22Rv1 (cell line): ENCODE data around the gene CXCL14.

ENCODE experiments used
- ZFX ChIP-seq: fragments of 450-650 bp; IDR thresholded peaks from 2 replicates; pipeline ENCODE4 v1.6.1; 2017; ENCODE audit warnings: antibody characterized with exemption, borderline replicate concordance
- TF ChIP-seq, protein P1 (sequence below): fragments of 450-650 bp; IDR thresholded peaks from 2 replicates; pipeline ENCODE4 v1.5.1; 2017; ENCODE audit warnings: mild to moderate bottlenecking

DNA sequence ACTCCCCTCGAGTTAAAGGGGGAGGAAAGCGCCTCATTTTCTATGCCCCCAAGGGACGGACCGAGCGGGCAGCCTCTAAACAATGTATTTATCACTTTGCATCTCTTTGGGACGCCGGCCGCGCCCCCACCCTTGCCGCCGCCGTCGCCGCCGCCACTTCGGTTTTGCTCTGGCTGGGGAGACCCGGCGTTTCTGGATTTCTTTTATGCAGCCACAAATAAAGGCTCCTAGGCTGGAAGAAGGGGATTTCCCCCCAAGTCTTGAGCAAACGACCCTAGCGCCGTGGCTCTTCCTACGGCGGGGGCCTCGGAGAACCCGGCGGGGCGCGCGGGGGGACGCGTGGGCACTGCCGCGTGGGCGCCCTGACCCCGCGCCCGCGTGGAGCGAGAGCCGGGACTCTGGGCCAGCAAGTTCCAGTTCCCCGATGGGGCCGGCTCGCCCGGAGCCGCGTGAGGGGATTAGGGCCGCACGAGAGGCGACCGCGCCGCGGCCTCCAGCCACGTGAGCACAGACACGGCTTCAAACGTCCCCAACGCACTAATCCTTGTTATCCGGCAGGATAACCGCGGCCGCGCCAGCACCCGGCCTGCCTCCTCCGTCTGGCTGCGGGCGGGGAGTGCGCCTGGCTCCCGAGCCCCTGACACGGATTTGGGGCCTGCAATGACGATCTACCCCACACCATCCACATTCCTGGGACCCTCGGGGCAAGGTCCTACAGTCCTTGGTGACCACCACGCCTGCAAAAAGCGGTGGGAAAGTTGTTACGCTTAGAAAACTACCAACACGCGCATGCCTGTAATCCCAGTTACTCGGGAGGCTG lies 35.1 kb downstream of the CXCL14 start:
- TF ChIP-seq, protein P1, sequence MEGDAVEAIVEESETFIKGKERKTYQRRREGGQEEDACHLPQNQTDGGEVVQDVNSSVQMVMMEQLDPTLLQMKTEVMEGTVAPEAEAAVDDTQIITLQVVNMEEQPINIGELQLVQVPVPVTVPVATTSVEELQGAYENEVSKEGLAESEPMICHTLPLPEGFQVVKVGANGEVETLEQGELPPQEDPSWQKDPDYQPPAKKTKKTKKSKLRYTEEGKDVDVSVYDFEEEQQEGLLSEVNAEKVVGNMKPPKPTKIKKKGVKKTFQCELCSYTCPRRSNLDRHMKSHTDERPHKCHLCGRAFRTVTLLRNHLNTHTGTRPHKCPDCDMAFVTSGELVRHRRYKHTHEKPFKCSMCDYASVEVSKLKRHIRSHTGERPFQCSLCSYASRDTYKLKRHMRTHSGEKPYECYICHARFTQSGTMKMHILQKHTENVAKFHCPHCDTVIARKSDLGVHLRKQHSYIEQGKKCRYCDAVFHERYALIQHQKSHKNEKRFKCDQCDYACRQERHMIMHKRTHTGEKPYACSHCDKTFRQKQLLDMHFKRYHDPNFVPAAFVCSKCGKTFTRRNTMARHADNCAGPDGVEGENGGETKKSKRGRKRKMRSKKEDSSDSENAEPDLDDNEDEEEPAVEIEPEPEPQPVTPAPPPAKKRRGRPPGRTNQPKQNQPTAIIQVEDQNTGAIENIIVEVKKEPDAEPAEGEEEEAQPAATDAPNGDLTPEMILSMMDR: no peak
- no peak for TF ChIP-seq ZFX
